ENCODE results near the gene KIRREL3.

GRCh38 chr11:126840975-126841374 lies 159.6 kb downstream of the KIRREL3 start:
- TF ChIP-seq CTCF (IDR thresholded peaks at IDR 0.05) = no peak
- no peak for TF ChIP-seq POLR2A (IDR thresholded peaks at IDR 0.05)
- no peak for TF ChIP-seq POLR2AphosphoS5 (IDR thresholded peaks at IDR 0.05)
